ENCODE measurements around the gene DNAJC15. TPM values are rescaled to one million over a fixed set of nuclear protein-coding genes. Genes with fewer than 3 reads are reported as not detected.
A peak's percentile ranks its signal among the peaks of the same experiment; 100 is the strongest.
"Not testable (repeated sequence)": the region's sequence is repeated elsewhere in the genome, so short reads cannot be mapped to it uniquely, and the experiment has no call there.

Gene DNAJC15
- 26.8 TPM for polyA plus RNA-seq (2012; ENCODE audit: missing spikeins)

GRCh38 chr13:43023289-43023963 lies at the start of gene DNAJC15:
Gene DNAJC15, plus strand, starts transcription at chr13:43023586. Its CDS starts 41 bp downstream, at chr13:43023627.
- DNase-seq (ENCODE audit: insufficient read length) (peak; percentile 64), FAIRE-seq (peak; percentile 93)
- peak; percentile 88 for TF ChIP-seq POLR2AphosphoS5 (IDR thresholded peaks at IDR 0.05; ENCODE audit: low read depth, low read length)
- TF ChIP-seq POLR2A (IDR thresholded peaks at IDR 0.05; ENCODE audit: low read depth, low read length): peak; percentile 91
- peak; percentile 75 for TF ChIP-seq TAF1 (IDR thresholded peaks at IDR 0.05; ENCODE audit: borderline replicate concordance, low read depth, low read length)

GRCh38 chr13:42976066-42976465 lies 47.3 kb upstream of the DNAJC15 start:
- no peak for TF ChIP-seq TAF1 (IDR thresholded peaks at IDR 0.05; ENCODE audit: borderline replicate concordance, low read depth, low read length)
- no peak for TF ChIP-seq POLR2AphosphoS5 (IDR thresholded peaks at IDR 0.05; ENCODE audit: low read depth, low read length)
- TF ChIP-seq POLR2A (IDR thresholded peaks at IDR 0.05; ENCODE audit: low read depth, low read length): no peak
- FAIRE-seq (no peak), DNase-seq (ENCODE audit: insufficient read length) (no peak)

GRCh38 chr13:42977219-42977659 lies 46.1 kb upstream of the DNAJC15 start:
- no peak for DNase-seq (ENCODE audit: insufficient read length)
- TF ChIP-seq POLR2A (IDR thresholded peaks at IDR 0.05; ENCODE audit: low read depth, low read length) (no peak), TAF1 (IDR thresholded peaks at IDR 0.05; ENCODE audit: borderline replicate concordance, low read depth, low read length) (no peak), POLR2AphosphoS5 (IDR thresholded peaks at IDR 0.05; ENCODE audit: low read depth, low read length) (no peak)
- FAIRE-seq: peak; percentile 80

GRCh38 chr13:42981317-42981716 lies 42.1 kb upstream of the DNAJC15 start:
- no peak for DNase-seq (ENCODE audit: insufficient read length)
- no peak for FAIRE-seq
- TF ChIP-seq TAF1 (IDR thresholded peaks at IDR 0.05; ENCODE audit: borderline replicate concordance, low read depth, low read length) (no peak), POLR2AphosphoS5 (IDR thresholded peaks at IDR 0.05; ENCODE audit: low read depth, low read length) (no peak), POLR2A (IDR thresholded peaks at IDR 0.05; ENCODE audit: low read depth, low read length) (no peak)

GRCh38 chr13:42981853-42982252 lies 41.5 kb upstream of the DNAJC15 start:
- FAIRE-seq: no peak
- no peak for DNase-seq (ENCODE audit: insufficient read length)

GRCh38 chr13:42984026-42984425 lies 39.4 kb upstream of the DNAJC15 start:
- TF ChIP-seq TAF1 (IDR thresholded peaks at IDR 0.05; ENCODE audit: borderline replicate concordance, low read depth, low read length): no peak
- no peak for TF ChIP-seq POLR2A (IDR thresholded peaks at IDR 0.05; ENCODE audit: low read depth, low read length)
- no peak for TF ChIP-seq POLR2AphosphoS5 (IDR thresholded peaks at IDR 0.05; ENCODE audit: low read depth, low read length)
- DNase-seq (ENCODE audit: insufficient read length) (no peak), FAIRE-seq (no peak)

More at GRCh38 chr13:42981853-42982252, 41.5 kb upstream of the DNAJC15 start:
- TF ChIP-seq TAF1 (IDR thresholded peaks at IDR 0.05; ENCODE audit: borderline replicate concordance, low read depth, low read length) (no peak), POLR2AphosphoS5 (IDR thresholded peaks at IDR 0.05; ENCODE audit: low read depth, low read length) (no peak), POLR2A (IDR thresholded peaks at IDR 0.05; ENCODE audit: low read depth, low read length) (no peak)

- no peak for DNase-seq (ENCODE audit: insufficient read length)
- peak; percentile 54 for FAIRE-seq
- TF ChIP-seq POLR2A (IDR thresholded peaks at IDR 0.05; ENCODE audit: low read depth, low read length): no peak
- peak; percentile 10; the same call in 1 of the 2 replicates for TF ChIP-seq POLR2AphosphoS5 (IDR thresholded peaks at IDR 0.05; ENCODE audit: low read depth, low read length)
- no peak for TF ChIP-seq TAF1 (IDR thresholded peaks at IDR 0.05; ENCODE audit: borderline replicate concordance, low read depth, low read length)
Measured at GRCh38 chr13:42984691-42985090, 38.7 kb upstream of the DNAJC15 start.

- DNase-seq (ENCODE audit: insufficient read length) (no peak), FAIRE-seq (peak; percentile 82)
- no peak for TF ChIP-seq POLR2AphosphoS5 (IDR thresholded peaks at IDR 0.05; ENCODE audit: low read depth, low read length)
- no peak for TF ChIP-seq TAF1 (IDR thresholded peaks at IDR 0.05; ENCODE audit: borderline replicate concordance, low read depth, low read length)
- no peak for TF ChIP-seq POLR2A (IDR thresholded peaks at IDR 0.05; ENCODE audit: low read depth, low read length)
Measured at GRCh38 chr13:42985312-42986175, 37.8 kb upstream of the DNAJC15 start.

GRCh38 chr13:42986176-42986574 lies 37.2 kb upstream of the DNAJC15 start:
- no peak for FAIRE-seq
- DNase-seq (ENCODE audit: insufficient read length): no peak
- TF ChIP-seq POLR2A (IDR thresholded peaks at IDR 0.05; ENCODE audit: low read depth, low read length): no peak
- TF ChIP-seq POLR2AphosphoS5 (IDR thresholded peaks at IDR 0.05; ENCODE audit: low read depth, low read length): no peak
- TF ChIP-seq TAF1 (IDR thresholded peaks at IDR 0.05; ENCODE audit: borderline replicate concordance, low read depth, low read length): no peak

GRCh38 chr13:42990291-42991232 lies 32.8 kb upstream of the DNAJC15 start:
- no peak for TF ChIP-seq TAF1 (IDR thresholded peaks at IDR 0.05; ENCODE audit: borderline replicate concordance, low read depth, low read length)
- no peak for TF ChIP-seq POLR2A (IDR thresholded peaks at IDR 0.05; ENCODE audit: low read depth, low read length)
- TF ChIP-seq POLR2AphosphoS5 (IDR thresholded peaks at IDR 0.05; ENCODE audit: low read depth, low read length): no peak
- DNase-seq (ENCODE audit: insufficient read length) (no peak), FAIRE-seq (peak; percentile 91)

GRCh38 chr13:42991233-42991897 lies 32.0 kb upstream of the DNAJC15 start:
- not testable (repeated sequence) for DNase-seq (ENCODE audit: insufficient read length); FAIRE-seq
